Amniotic stem cell (primary cell): ENCODE measurements around the gene VAPB.

Experiments
- DNase-seq: peaks from one replicate; lab custom pipeline; 2025; lab: John Stamatoyannopoulos, UW

Gene VAPB

GRCh38 chr20:58482416-58482815 is 93.4 kb downstream of the VAPB start:
- DNase-seq: no peak

- no peak for DNase-seq
Observed at GRCh38 chr20:58483051-58483450, 94.0 kb downstream of the VAPB start.

- DNase-seq: no peak
Observed at GRCh38 chr20:58483470-58483869, 94.4 kb downstream of the VAPB start.

GRCh38 chr20:58485393-58485792 is 96.4 kb downstream of the VAPB start:
- no peak for DNase-seq

- DNase-seq: no peak
Observed at GRCh38 chr20:58486207-58486606, 97.2 kb downstream of the VAPB start.

- DNase-seq: no peak
Observed at GRCh38 chr20:58492074-58492718, 103.2 kb downstream of the VAPB start.

- DNase-seq: no peak
Observed at GRCh38 chr20:58492795-58493524, 103.9 kb downstream of the VAPB start.

- DNase-seq: no peak
Observed at GRCh38 chr20:58494923-58495622, 106.0 kb downstream of the VAPB start.

- DNase-seq: no peak
Observed at GRCh38 chr20:58495623-58496428, 106.8 kb downstream of the VAPB start.

- no peak for DNase-seq
Observed at GRCh38 chr20:58496429-58496769, 107.4 kb downstream of the VAPB start.

- no peak for DNase-seq
Observed at GRCh38 chr20:58497076-58497641, 108.1 kb downstream of the VAPB start.

GRCh38 chr20:58497724-58498469 is 108.9 kb downstream of the VAPB start:
- DNase-seq: no peak

- no peak for DNase-seq
Observed at GRCh38 chr20:58498470-58499068, 109.5 kb downstream of the VAPB start.

- DNase-seq: no peak
Observed at GRCh38 chr20:58500256-58500655, 111.2 kb downstream of the VAPB start.
